ENCODE measurements around the gene OCA2. TPM values are rescaled to one million over a fixed set of nuclear protein-coding genes. Genes with fewer than 3 reads are reported as not detected.

OCA2 gene
- polyA plus RNA-seq, 1 donor from 2014 or later = 0.97 TPM

- TF ChIP-seq SMC3 (conservative IDR thresholded peaks at IDR 0.05; ENCODE audit: poor library complexity) (no peak), EP300 (conservative IDR thresholded peaks at IDR 0.05; ENCODE audit: poor library complexity, severe bottlenecking) (no peak), MXI1 (conservative IDR thresholded peaks at IDR 0.05; ENCODE audit: poor library complexity, severe bottlenecking) (no peak), RAD21 (conservative IDR thresholded peaks at IDR 0.05) (no peak), CTCF (IDR thresholded peaks at IDR 0.05; ENCODE audit: poor library complexity, severe bottlenecking) (no peak), REST (IDR thresholded peaks at IDR 0.05; ENCODE audit: borderline replicate concordance) (no peak), TAF1 (IDR thresholded peaks at IDR 0.05; ENCODE audit: low read depth) (no peak)
- H3K79me2 ChIP-seq (replicated peaks; ENCODE audit: insufficient read depth, low read length) = no peaks in the 10 kb centered on the region
These were observed 147.8 kb downstream of the OCA2 start for GRCh38 chr15:27951191-27951890.

GRCh38 chr15:27949089-27949488 lies 150.0 kb downstream of the OCA2 start:
- H4K20me1 ChIP-seq (ENCODE audit: insufficient read depth) = no peaks in the 10 kb centered on the region
- no peak overlapping the region for H3K9ac ChIP-seq (ENCODE audit: low read length)
- no peak overlapping the region for H3K4me2 ChIP-seq (ENCODE audit: low read length)
- H2AFZ ChIP-seq (ENCODE audit: low read depth, low read length) = no peak overlapping the region
- no peaks in the 10 kb centered on the region for H3F3A ChIP-seq (ENCODE audit: insufficient read depth, low read length, poor library complexity, severe bottlenecking)
- H3K27me3 ChIP-seq (ENCODE audit: insufficient read depth, low read depth, low read length) = no peaks in the 10 kb centered on the region
- H3K9me2 ChIP-seq (ENCODE audit: insufficient read depth, low read length) = no peaks in the 10 kb centered on the region
- no peak overlapping the region for H3K4me3 ChIP-seq (ENCODE audit: low read length)
- no peak for TF ChIP-seq EZH2 (IDR thresholded peaks at IDR 0.05; ENCODE audit: borderline replicate concordance, insufficient read depth, low read length, poor library complexity, severe bottlenecking)
- TF ChIP-seq EP300 (conservative IDR thresholded peaks at IDR 0.05; ENCODE audit: poor library complexity, severe bottlenecking) = no peak
- no peaks in the 10 kb centered on the region for H3K36me3 ChIP-seq (ENCODE audit: insufficient read depth, low read length)
- H3K27ac ChIP-seq (ENCODE audit: low read length) = no peak overlapping the region
- no peaks in the 10 kb centered on the region for H3K79me2 ChIP-seq (replicated peaks; ENCODE audit: insufficient read depth, low read length)
- no peaks in the 10 kb centered on the region for H3K9me3 ChIP-seq (ENCODE audit: low read length)

More at GRCh38 chr15:27951191-27951890, 147.8 kb downstream of the OCA2 start:
- Histone ChIP-seq H3K36me3 (ENCODE audit: insufficient read depth, low read length) (no peaks in the 10 kb centered on the region), H3K4me2 (ENCODE audit: low read length) (no peak overlapping the region), H3K9ac (ENCODE audit: low read length) (no peak overlapping the region), H4K20me1 (ENCODE audit: insufficient read depth) (no peaks in the 10 kb centered on the region), H3K4me3 (ENCODE audit: low read length) (no peak overlapping the region), H3K9me2 (ENCODE audit: insufficient read depth, low read length) (no peaks in the 10 kb centered on the region), H3K27ac (ENCODE audit: low read length) (no peak overlapping the region), H3K9me3 (ENCODE audit: low read length) (no peaks in the 10 kb centered on the region), H3K27me3 (ENCODE audit: insufficient read depth, low read depth, low read length) (no peaks in the 10 kb centered on the region), H2AFZ (ENCODE audit: low read depth, low read length) (no peak overlapping the region), H3F3A (ENCODE audit: insufficient read depth, low read length, poor library complexity, severe bottlenecking) (no peaks in the 10 kb centered on the region)

Data from neural cell (in vitro differentiated cells).